CMK (cell line): ENCODE results near the gene TEX19.

ENCODE experiments used
- DNase-seq: peaks from one replicate; pipeline ENCODE4 v3.0.0-alpha.2; 2010; ENCODE audit warnings: low read depth

Gene TEX19, protein sequence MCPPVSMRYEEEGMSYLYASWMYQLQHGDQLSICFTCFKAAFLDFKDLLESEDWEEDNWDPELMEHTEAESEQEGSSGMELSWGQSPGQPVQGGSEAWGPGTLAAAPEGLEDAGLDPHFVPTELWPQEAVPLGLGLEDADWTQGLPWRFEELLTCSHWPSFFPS

DNA sequence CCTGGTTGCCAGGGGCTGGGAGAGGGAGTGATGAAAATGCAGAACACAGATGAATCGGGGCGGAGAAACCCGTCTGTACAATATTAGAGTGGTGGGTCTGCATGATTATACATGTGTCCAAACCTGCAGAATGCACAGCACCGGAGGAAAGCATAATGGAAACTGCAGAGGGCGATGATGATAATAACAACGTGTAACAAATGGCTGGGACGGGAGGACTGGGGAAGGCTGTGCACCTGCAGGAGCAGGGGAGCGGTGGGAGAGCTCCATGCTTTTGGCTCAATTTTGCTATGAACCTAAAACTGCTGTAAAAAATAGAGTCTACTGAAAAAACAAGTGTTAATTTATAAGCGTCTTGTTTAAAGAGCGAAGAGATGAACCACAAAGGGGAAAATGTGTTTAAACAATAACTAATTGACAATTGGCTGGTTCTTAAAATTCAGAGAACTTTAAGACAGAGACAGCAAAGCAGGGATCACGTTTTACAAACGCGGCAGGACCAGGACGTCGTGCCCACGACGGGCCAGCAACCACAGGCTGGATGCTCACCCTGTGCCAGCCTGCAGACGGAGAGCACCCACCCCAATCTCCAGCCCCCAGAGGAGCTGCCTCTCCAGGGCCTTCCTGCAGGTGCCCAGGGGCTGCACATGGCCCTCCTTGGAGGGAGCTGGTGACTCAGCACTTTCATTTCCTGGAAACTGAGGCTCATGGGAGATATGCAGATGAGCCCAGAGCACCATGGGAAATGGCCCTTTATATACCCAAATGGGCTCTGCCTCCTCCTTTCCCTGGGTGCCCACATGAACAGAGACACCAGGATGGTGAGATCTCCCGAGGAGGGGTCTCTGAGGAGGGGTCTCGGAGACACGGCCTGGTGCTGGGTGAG lies at the start of gene TEX19:
TSS of gene TEX19 (plus strand) at position 783 of the 886 bp plus-strand sequence. CDS start 2,904 bp downstream, outside the sequence.
- no peak for DNase-seq

DNA sequence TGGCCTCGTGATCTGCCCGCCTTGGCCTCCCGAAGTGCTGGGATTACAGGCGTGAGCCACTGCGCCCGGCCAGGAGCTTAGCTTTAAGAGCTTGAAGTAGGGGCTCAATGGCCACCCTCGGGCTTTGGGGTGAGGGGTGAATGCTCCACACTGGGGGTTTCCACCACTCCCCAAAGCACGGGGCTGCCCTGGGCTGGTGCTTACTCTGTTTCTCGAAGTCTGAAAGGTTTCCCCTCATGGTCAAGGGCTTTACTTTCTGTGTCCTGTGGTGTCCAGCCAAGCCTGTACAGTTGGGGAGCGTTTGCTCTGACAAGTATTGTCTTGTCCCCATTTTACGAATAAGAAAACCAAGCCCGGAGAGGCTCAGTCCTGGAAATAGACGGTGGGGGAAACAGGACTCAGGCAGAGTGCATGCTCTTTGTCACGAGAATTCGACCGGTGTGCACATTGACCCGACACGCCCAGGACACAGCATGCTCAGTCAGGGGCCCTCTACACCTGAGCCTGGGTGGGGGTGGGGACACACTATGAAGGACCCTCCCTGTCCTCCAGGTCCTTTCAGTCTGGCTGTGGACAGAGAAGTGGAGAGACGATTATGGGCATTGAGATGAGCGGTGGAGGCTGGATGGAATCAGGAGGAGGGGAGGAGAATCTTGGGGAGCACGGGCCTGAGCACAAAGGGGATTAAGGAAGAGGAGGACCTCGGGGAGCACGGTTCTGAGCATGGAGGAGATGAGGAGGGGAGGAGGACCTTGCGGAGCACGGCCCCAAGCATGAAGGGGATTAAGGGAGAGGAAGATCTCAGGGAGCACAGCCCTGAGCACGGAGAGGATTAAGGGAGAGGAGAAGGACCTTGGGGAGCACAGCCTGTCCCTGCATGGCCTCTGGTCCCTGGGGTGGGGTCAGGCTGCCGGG lies 49.1 kb upstream of the TEX19 start:
- no peak for DNase-seq

DNA sequence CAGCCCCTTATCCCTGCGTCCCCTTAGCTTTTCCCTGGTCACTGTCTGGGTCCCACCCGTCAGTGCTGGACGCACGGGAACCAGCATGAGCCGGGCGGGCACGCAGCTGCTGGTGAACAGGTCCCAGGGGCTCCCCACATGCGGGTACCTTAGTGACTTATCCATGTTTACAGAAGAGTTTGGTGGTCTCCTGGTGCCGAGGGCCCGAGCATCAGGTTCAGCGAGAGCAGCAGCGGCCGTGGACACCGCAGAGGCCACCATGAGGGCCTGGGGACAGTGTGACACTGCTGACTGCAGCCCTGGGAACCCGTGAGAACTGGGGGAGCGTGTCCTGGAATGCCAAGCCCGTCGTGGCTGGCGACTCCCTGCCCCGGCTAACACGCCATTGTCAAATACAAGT lies 48.2 kb upstream of the TEX19 start:
- no peak for DNase-seq

DNA sequence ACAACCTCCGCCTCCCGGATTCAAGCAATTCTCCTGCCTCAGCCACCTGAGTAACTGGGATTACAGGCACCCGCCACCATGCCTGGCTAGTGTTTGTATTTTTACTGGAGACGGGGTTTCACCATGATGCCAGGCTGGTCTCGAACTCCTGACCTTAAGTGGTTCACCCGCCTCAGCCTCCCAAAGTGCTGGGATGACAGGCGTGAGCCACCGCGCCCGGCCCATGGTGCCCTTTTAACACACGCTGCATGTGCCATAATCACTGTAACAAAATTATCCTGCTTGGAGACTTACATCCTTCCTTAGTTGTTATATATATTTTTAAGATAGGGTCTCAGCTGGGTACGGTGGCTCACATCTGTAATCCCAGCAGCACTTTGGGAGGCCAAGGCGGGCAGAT lies 47.1 kb upstream of the TEX19 start:
- DNase-seq: no peak

DNA sequence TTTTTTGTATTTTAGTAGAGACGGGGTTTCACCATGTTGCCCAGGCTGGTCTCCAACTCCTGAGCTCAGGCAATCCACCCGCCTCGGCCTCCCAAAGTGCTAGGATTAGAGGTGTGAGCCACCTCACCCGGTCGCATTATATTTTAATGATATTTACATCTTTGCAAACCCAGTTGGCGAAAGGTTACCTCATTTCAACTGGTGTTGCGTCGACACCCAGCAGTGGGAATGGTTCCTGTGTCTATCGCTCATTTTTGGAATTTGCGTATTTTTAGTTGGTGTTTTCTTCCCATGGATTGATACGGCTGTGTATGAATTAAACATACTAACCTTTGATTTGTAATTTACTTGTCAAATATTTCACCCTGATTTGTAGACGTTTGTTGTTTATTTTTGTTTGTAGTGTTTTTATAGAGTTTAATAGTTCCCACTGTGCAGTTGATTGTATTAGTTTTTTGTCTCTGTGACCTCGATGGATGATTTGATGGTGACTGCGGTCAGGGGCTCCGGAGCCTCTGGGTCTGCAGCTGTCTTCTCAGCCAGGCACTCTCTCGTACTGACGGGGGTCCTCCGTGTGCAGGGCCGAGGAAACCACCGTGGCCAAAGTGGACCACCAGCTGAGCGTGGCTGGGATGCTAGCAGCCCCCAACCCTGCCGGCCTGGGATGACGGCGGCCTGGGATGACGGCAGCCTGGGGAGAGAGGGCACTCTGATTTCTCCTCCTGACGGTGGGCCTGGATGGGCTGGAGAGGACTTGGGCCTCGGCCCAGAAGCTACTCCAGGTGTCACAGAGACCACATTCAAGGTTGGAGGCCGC lies 45.6 kb upstream of the TEX19 start:
- DNase-seq: no peak

DNA sequence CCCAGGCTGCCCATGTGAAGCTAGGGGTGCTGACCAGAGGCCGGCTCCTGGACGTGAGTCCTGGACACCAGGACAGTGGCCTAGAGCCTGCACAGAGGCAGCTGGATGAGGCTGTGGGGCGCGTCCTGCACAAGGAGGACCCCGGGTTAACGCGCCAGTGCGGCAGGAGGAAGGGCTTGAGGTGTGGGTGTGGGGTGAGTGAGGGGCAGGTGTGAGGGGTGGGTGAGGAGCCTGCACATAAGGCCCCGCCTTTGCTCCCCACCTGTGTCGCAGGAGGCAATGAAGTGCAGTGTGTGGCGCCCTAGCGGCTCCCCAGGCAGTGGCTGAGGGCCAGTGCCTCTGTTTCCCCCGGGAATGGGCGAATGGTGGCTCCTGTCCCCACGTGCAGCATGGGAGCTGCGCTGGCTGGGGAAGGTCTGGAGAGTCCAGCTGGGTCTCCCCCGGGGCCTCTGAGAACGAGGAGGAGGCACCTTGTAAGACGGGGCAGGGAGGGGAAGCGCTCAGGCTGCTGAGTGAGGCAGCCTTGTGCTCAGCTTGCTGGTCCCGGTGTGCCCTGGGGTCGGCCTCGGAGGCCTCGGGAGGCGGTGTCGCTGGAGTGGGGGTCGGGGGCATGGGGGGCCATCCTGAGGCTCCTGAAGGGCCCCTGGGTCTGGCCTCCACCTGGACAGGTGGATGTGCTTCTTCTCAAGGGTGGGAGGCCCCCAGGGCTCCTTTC lies 44.9 kb upstream of the TEX19 start:
- DNase-seq: no peak

DNA sequence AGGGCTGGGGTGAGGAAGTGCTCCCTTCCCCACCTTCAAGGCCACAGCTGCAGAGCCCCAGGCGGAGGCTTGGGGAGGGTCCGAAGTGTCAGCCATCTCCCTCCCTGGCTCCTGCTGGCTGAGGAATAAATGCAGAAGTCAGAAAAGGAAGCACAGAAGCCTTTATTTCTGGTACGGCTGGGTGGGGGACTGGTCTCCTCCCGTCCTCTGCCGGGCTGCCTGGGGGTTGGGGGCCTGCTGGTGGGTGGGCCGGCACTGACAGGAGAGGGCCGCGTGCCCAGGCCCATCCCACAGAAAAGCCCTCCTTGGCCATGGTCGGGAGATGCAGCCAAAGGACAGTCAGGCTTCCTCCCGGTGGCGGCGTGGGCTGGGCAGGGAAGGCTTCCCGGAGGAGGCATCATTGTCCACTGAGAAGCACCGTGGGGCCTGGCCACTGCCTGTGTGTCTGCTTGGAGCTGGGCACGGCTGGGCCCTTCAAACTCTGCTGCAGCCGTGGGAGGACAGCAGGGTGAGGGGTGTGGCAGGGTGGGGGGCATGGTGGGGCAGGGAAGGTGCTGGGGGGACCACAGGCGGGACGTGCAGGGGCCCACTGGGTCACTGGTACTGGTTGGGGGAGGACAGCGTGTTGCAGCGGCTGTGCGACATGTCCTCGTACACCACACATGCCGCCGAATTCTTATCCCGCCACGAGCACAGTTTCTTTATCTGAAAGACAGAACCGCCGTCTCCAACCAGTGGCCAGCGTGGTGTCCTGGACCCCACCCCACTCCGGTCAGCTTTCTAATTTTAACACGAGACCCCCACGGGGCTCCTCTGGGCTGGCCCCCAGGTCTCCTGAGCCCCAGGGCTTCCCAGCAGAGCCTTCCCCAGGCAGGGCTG lies 44.1 kb upstream of the TEX19 start:
- DNase-seq: no peak

DNA sequence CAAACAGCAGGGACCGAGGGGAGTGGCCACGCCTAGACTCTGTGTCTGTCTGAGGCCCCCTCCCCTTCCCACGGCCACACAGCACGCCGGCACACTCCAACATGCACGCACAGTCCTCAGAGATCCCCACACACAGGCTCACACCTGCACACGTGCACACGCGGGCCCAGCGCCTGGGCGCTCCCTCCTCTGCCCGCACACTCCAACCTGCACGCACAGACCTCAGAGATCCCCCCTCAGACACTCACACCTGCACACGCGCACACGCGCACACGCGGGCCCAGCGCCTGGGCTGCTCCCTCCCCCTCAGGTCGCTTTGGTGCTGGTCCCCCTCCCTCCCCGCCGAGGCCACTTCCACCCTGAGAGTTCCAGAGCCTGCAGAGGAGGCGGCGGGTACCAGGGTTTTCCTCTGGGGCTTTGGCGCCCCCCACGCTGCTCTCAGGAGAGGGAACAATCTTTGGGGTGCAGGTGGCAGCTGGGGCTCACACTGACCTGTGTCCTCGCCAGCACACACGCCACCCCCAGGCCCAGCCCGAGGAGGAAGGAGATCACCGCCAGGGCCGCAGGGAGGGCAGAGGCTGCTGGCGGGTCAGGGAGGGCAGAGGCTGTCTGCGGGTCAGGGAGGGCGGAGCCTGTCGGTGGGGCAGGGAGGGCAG lies 43.2 kb upstream of the TEX19 start:
- peak; percentile 64 for DNase-seq

DNA sequence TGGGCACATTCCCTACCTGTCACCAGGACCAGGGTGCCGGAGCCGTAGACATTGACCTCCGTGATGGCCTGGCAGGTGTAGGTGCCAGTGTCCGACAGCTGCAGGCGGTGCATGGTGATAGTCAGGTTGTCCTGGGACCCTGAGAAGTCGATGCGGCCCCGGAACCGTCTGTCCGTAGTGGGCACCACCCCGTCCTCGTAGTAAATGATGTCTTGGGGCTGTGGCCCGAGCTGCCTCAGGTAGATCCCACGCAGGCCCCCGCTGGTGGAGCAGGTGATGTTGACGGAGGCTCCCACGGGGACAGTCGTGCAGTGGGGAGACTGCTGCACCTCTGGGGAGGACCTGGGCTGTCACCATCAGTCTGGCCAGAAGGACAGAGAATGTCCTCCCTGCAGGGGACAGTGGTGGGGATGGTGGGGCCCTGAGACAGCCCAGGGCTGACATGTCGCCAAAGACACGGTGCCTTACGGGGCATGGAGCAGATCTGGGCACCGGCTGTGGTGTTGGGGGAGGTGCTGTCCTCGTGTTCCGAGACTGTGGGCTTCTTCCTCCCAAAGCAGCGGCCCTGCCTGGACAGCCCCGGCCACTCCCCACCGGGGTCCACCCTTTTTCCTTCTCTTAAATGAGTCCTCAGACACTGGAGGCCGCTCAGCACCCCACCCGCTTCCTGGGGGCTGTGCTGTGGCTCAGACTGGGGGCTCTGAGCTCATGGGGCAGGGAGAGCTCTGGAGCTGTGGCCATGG lies 42.2 kb upstream of the TEX19 start:
- no peak for DNase-seq

DNA sequence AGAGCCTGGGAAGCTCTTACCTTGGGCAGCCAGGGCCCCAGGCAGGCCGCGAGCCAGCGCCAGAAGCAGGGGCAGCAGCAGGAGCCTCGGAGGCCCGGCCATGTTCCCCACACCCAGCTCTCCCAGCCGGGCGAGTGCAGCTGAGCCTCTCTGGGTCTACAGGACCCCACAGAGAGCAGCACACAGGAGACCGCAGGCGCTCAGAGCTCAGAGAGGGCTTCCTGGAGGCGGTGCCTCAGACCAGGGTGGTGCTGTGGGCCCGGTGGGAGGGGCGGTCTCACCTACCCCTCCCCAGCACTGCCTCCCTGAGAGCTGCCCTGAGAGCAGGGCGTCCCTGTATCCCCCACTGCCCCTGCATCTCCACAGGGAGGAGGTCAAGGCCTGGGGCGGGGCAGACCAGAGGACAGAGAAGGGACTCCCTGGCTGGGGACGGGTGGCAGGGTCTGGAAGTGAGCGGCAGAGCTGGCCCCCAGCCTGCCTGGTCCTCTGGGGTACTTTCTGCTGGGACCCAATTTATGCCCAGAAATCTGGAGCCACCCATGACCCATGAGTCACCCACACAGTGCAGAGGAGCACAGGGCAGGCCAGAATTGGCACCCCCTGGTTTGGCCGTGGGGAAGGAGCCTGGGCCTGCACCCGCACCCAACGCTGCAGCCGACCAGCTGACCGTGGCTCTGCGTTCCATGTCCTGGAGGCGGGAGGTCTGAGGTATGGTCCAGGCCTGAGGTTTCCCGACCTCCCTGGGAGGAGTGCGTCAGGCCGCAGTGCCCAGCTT lies 41.5 kb upstream of the TEX19 start, which contains the start of gene CD7:
TSS of gene CD7 (minus strand) at position 215 of the 775 bp plus-strand sequence. CDS start at position 102, 113 bp downstream.
- peak; percentile 62 for DNase-seq

DNA sequence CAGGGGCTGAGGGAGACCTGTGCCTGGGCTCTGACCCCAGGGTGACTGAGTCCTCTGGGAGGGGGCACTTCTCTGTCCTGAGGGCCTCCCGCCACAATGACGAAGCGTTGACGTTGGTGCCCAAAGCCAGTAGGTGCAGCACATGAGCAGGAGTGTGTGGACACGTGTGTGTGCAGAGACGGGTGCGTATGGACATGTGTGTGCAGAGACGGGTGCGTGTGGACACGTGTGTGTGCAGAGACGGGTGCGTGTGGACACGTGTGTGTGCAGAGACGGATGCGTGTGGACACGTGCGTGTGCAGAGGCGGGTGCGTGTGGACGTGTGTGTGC lies 40.9 kb upstream of the TEX19 start:
- no peak for DNase-seq

DNA sequence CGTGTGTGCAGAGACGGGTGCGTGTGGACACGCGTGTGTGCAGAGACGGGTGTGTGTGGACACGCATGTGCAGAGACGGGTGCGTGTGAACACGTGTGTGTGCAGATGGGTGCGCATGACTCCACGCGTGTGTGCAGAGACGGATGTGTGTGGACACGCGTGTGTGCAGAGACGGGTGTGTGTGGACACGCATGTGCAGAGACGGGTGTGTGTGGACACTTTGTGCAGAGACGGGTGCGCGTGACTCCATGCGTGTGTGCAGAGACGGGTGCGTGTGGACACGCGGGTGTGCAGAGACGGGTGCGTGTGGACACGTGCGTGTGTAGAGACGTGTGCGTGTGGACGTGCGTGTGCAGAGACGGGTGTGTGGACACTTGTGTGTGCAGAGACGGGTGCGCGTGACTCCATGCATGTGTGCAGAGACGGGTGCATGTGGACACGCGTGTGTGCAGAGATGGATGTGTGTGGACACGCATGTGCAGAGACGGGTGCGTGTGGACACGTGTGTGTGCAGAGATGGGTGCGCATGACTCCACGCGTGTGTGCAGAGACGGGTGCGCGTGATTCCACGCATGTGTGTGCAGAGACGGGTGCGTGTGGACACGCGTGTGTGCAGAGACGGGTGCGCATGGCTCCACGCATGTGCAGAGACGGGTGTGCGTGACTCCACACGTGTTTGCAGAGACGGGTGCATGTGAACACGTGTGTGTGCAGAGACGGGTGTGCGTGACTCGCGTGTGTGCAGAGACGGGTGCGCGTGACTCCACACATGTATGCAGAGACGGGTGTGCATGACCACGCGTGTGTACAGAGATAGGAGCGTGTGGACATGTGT lies 40.1 kb upstream of the TEX19 start:
- no peak for DNase-seq

DNA sequence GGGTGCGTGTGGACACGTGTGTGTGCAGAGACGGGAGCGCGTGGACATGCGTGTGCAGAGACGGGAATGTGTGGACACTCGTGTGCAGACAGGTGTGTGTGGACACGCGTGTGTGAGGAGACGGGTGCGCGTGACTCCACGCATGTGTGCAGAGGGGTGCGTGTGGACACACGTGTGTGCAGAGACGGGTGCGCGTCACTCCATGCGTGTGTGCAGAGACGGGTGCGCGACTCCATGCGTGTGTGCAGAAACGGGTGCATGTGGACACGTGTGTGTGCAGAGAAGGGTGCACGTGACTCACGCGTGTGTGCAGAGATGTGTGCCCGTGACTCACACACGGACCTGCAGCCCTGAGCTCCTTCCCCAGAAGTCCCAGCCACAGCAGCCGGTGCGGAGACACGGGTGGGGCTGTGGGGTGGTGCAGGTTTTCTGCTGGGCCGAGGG lies 39.4 kb upstream of the TEX19 start:
- DNase-seq: no peak

DNA sequence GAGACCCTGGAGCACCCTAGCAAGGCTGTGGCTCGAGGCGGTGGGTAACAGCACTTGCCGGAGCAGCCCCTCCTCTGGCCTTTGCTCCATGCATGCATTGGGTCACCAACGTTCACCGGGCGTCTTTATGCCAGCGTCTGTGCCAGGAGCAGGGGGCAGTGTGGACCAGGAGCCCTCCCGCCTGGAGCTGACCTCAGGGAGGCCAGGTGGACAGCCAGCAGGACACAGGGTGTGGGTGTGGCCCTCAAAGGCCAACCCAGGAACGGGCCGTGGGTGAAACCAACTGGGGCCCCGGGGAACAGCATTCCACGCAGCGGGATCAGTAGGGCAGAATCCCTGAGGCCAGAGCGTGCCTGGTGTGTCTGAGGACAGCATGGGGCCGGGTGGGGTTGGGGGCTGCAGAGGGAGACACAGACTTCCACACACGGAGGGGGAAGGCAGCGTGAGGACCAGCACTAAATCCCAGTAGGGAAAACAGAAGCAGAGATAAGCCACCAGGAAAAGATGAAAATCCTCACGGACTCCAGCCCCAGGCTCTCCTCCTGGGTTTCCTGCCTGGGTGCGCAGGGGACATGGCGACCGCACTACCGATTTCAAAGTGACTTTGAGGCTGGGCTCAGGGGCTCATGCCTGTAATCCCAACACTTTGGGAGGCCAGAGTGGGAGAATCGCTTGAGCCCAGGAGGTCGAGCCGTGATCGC lies 38.8 kb upstream of the TEX19 start:
- no peak for DNase-seq

DNA sequence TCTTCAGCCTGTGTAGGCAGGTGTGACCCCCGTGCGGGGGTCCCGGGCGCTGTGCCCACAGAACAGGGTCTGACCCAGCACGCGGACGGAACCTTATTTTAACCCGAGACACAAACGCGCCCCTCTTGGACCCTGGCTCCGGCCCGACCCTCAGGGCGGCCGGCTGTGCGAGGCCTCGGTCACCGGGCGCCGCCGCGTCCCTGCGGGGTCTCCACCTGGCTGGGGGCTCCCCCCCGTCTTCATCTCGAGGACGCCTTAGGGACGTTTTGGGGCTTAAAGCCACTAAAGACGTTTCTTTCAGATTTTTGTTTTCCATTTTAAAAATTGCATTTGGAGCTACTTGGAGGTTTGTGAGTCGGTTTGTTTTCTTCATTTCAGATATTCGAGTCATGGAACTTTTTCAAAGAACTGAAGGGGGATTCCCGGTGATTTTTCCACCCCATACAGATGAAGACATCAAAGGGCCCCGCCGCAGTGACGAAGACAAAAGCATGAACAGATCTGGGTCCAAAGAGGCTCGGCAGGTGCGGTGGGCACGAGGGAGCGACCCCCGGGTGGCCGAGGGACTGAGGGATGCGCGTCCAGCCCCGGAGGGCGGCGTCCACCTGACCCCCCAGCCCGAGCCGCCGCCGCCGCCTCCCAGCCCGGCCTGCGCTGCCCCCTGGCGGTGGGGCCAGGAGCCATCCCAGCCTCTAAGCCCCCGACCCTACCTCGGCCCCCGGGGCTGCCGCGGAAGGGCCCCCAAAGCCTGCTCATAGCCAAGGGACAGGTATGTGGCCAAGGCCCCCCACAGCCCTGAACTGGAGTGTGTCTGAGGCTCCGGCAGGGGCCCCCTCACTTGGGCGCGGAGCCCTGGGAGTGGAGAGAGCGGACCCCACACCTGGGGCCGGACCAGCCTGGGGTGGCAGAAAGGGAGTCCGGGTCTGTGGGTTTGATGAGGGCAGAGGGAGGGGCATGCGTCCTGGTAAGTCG lies 37.8 kb upstream of the TEX19 start:
- DNase-seq: no peak
